Kidney epithelial cell (primary cell): ENCODE results near the gene AMDHD2. TPM values are rescaled to one million over a fixed set of nuclear protein-coding genes. Genes with fewer than 3 reads are reported as not detected.

ENCODE experiments used
- DNase-seq: peaks from one replicate; pipeline ENCODE4 v3.0.0-alpha.2; 2010; ENCODE audit warnings: low read depth
- H3K27me3 ChIP-seq: 2 replicates; pipeline ENCODE4 v1.6.0; 2011; ENCODE audit warnings: low read length; ENCODE audit not compliant: control insufficient read depth, insufficient read depth
- H3K36me3 ChIP-seq: 2 replicates; pipeline ENCODE4 v1.5.1; 2011; ENCODE audit warnings: low read length; ENCODE audit not compliant: control insufficient read depth, insufficient read depth
- H3K4me3 ChIP-seq: 2 replicates; pipeline ENCODE4 v1.5.1; 2011; ENCODE audit warnings: low read depth, mild to moderate bottlenecking, control low read depth, low read length
- CTCF ChIP-seq: IDR thresholded peaks from 2 replicates; pipeline ENCODE4 v1.5.1; 2011; ENCODE audit warnings: mild to moderate bottlenecking, moderate library complexity, low read length, control low read depth, inconsistent platforms; ENCODE audit not compliant: insufficient read depth, poor library complexity, severe bottlenecking
- total RNA-seq: library from RNA; depleted of rRNA; stranded (reverse); fragments of >200 nt; gene quantifications from 2 replicates; pipeline ENCODE4 v1.2.3, GENCODE V29; 2015

Gene AMDHD2
- total RNA-seq, 1 donor from 2014 or later: 76.0 TPM

- no peaks in the 10 kb centered on the region for H3K27me3 ChIP-seq
- DNase-seq: no peak
- peaks cover 5% of the 10 kb centered on the region for H3K36me3 ChIP-seq
- no peak overlapping the region for H3K4me3 ChIP-seq
- no peak for TF ChIP-seq CTCF
Observed at GRCh38 chr16:2499890-2500429, 20.2 kb upstream of the AMDHD2 start.

- TF ChIP-seq CTCF: peak; percentile 15
- H3K36me3 ChIP-seq: peaks cover 5% of the 10 kb centered on the region
- DNase-seq: no peak
- no peak overlapping the region for H3K4me3 ChIP-seq
- no peaks in the 10 kb centered on the region for H3K27me3 ChIP-seq
Observed at GRCh38 chr16:2500430-2500917, 19.7 kb upstream of the AMDHD2 start.

GRCh38 chr16:2500918-2501750, 19.0 kb upstream of the AMDHD2 start:
- peak; percentile 98 for TF ChIP-seq CTCF
- Histone ChIP-seq H3K27me3 (no peaks in the 10 kb centered on the region), H3K4me3 (no peak overlapping the region), H3K36me3 (peaks cover 4% of the 10 kb centered on the region)
- DNase-seq: no peak

- TF ChIP-seq CTCF: no peak
- no peak overlapping the region for H3K4me3 ChIP-seq
Observed at GRCh38 chr16:2501946-2502895, 17.9 kb upstream of the AMDHD2 start.

GRCh38 chr16:2505695-2506094, 14.5 kb upstream of the AMDHD2 start:
- TF ChIP-seq CTCF: no peak
- no peak overlapping the region for H3K4me3 ChIP-seq
- no peak for DNase-seq
- no peaks in the 10 kb centered on the region for H3K36me3 ChIP-seq
- no peaks in the 10 kb centered on the region for H3K27me3 ChIP-seq

More at GRCh38 chr16:2501946-2502895, 17.9 kb upstream of the AMDHD2 start:
- H3K27me3 ChIP-seq: no peaks in the 10 kb centered on the region
- no peak for DNase-seq
- H3K36me3 ChIP-seq: no peaks in the 10 kb centered on the region
